Measurements from ENCODE around the gene PEX14. TPM values are rescaled to one million over a fixed set of nuclear protein-coding genes. Genes with fewer than 3 reads are reported as not detected.

Gene PEX14
- total RNA-seq, 2 experiments from 2014 or later, result 13.3 to 14.8 TPM

- H3K36me3 ChIP-seq (ENCODE audit: insufficient read depth, low read length), result peaks cover 13% of the 10 kb centered on the region
- H3K27me3 ChIP-seq (ENCODE audit: control insufficient read depth in 1 of 2, insufficient read depth in 2 of 2, low read length in 2 of 2), result no peaks in the 10 kb centered on the region
- no peak for TF ChIP-seq CTCF (IDR thresholded peaks at IDR 0.05)
- Mint-ChIP-seq H3K4me3 (no peak overlapping the region), H3K36me3 (ENCODE audit: low read depth) (peaks cover 29% of the 10 kb centered on the region), H3K27ac (no peak overlapping the region), H3K4me1 (ENCODE audit: low read depth) (peaks cover 25% of the 10 kb centered on the region), H3K27me3 (no peaks in the 10 kb centered on the region), H3K9me3 (peaks cover 3% of the 10 kb centered on the region)
- H3K9me3 ChIP-seq (ENCODE audit: control insufficient read depth in 1 of 2, insufficient read depth in 1 of 2, low read length in 2 of 2), result peaks cover 0 to 6% of the 10 kb centered on the region in 2 experiments
- ChIA-PET CTCF (interaction anchor here (1.2 kb wide), 1 partner anchor 18 kb away, joined by 3 read pairs; no protein-coding TSS in a partner anchor), POLR2A (no interaction called here)
- H3K4me3 ChIP-seq (ENCODE audit: low read length), result no peak overlapping the region
- intact Hi-C loops (cut with DNase I, micrococcal nuclease), result loop anchor here in 1 of 2 experiments (10.0 kb wide), 1 partner anchor 1155 kb away; no protein-coding TSS in a partner anchor
- ATAC-seq (ENCODE audit: poor library complexity), result no peak
- H3K27ac ChIP-seq (ENCODE audit: low read depth in 1 of 2, low read length in 2 of 2), result no peak overlapping the region
- peaks cover 3% of the 10 kb centered on the region for H3K4me1 ChIP-seq (ENCODE audit: insufficient read depth, low read length)
- DNase-seq, result no peak
These were observed 14.7 kb downstream of the PEX14 start for GRCh38 chr1:10489291-10490055.

GRCh38 chr1:10490286-10490970, 15.7 kb downstream of the PEX14 start:
- ATAC-seq (ENCODE audit: poor library complexity), result no peak
- intact Hi-C loops (cut with DNase I, micrococcal nuclease), result loop anchor here in 1 of 2 experiments (10.0 kb wide), 1 partner anchor 1154 kb away; no protein-coding TSS in a partner anchor
- TF ChIP-seq CTCF (IDR thresholded peaks at IDR 0.05), result no peak
- Histone ChIP-seq H3K27ac (ENCODE audit: low read depth in 1 of 2, low read length in 2 of 2) (no peak overlapping the region), H3K4me3 (ENCODE audit: low read length) (no peak overlapping the region), H3K4me1 (ENCODE audit: insufficient read depth, low read length) (peaks cover 13% of the 10 kb centered on the region), H3K27me3 (ENCODE audit: control insufficient read depth in 1 of 2, insufficient read depth in 2 of 2, low read length in 2 of 2) (no peaks in the 10 kb centered on the region), H3K9me3 (ENCODE audit: control insufficient read depth in 1 of 2, insufficient read depth in 1 of 2, low read length in 2 of 2) (peaks cover 0 to 6% of the 10 kb centered on the region in 2 experiments), H3K36me3 (ENCODE audit: insufficient read depth, low read length) (peaks cover 13% of the 10 kb centered on the region)
- H3K4me1 Mint-ChIP-seq (ENCODE audit: low read depth), result peaks cover 27% of the 10 kb centered on the region
- CTCF ChIA-PET, result interaction anchor here (0.6 kb wide), 1 partner anchor 49 kb away, joined by 4 read pairs; no protein-coding TSS in a partner anchor
- no peaks in the 10 kb centered on the region for H3K27me3 Mint-ChIP-seq
- H3K27ac Mint-ChIP-seq, result no peak overlapping the region
- no peaks in the 10 kb centered on the region for H3K9me3 Mint-ChIP-seq
- no peak for DNase-seq
- POLR2A ChIA-PET, result no interaction called here
- H3K36me3 Mint-ChIP-seq (ENCODE audit: low read depth), result peaks cover 21% of the 10 kb centered on the region
- no peak overlapping the region for H3K4me3 Mint-ChIP-seq

GRCh38 chr1:10494418-10494753, 19.6 kb downstream of the PEX14 start:
- Histone ChIP-seq H3K27ac (ENCODE audit: low read depth in 1 of 2, low read length in 2 of 2) (no peak overlapping the region), H3K4me3 (ENCODE audit: low read length) (peak overlapping the region; percentile 53), H3K36me3 (ENCODE audit: insufficient read depth, low read length) (peaks cover 9% of the 10 kb centered on the region), H3K4me1 (ENCODE audit: insufficient read depth, low read length) (peaks cover 33% of the 10 kb centered on the region), H3K27me3 (ENCODE audit: control insufficient read depth in 1 of 2, insufficient read depth in 2 of 2, low read length in 2 of 2) (no peaks in the 10 kb centered on the region), H3K9me3 (ENCODE audit: control insufficient read depth in 1 of 2, insufficient read depth in 1 of 2, low read length in 2 of 2) (no peaks in the 10 kb centered on the region)
- ATAC-seq (ENCODE audit: poor library complexity) (no peak), DNase-seq (no peak)
- H3K4me1 Mint-ChIP-seq (ENCODE audit: low read depth), result peaks cover 54% of the 10 kb centered on the region
- peaks cover 28% of the 10 kb centered on the region for H3K36me3 Mint-ChIP-seq (ENCODE audit: low read depth)
- no peaks in the 10 kb centered on the region for H3K27me3 Mint-ChIP-seq
- CTCF ChIA-PET, result interaction anchor here (0.6 to 8.3 kb wide), 18 partner anchors 9 to 416 kb away, joined by 3 to 126 read pairs (median 5); partner anchors contain the start of genes CENPS, DFFA and PGD
- intact Hi-C loops (cut with DNase I, micrococcal nuclease), result loop anchor here (1.0 to 10.0 kb wide), 5 partner anchors 20 to 1150 kb away; partner anchors contain the start of genes CENPS (in 2 of the 2) and PEX14 (in 1 of the 2)
- H3K9me3 Mint-ChIP-seq, result no peaks in the 10 kb centered on the region
- TF ChIP-seq CTCF (IDR thresholded peaks at IDR 0.05), result no peak
- POLR2A ChIA-PET, result interaction anchor here (0.6 to 3.3 kb wide), 8 partner anchors 13 to 1413 kb away, joined by 3 to 33 read pairs (median 10); partner anchors contain the start of genes CENPS, PEX14 and TARDBP
- H3K27ac Mint-ChIP-seq, result peak overlapping the region; percentile 93
- H3K4me3 Mint-ChIP-seq, result peak overlapping the region; percentile 80
